ENCODE measurements around the gene MCRIP1. TPM values are rescaled to one million over a fixed set of nuclear protein-coding genes. Genes with fewer than 3 reads are reported as not detected.

MCRIP1 gene
- total and polyA plus RNA-seq, 9 of the 15 experiments (the other 6 are each of a cell fraction or from before 2014, with no cell fraction given), result 0.39 to 35.8 (median 9.7) TPM

DNA sequence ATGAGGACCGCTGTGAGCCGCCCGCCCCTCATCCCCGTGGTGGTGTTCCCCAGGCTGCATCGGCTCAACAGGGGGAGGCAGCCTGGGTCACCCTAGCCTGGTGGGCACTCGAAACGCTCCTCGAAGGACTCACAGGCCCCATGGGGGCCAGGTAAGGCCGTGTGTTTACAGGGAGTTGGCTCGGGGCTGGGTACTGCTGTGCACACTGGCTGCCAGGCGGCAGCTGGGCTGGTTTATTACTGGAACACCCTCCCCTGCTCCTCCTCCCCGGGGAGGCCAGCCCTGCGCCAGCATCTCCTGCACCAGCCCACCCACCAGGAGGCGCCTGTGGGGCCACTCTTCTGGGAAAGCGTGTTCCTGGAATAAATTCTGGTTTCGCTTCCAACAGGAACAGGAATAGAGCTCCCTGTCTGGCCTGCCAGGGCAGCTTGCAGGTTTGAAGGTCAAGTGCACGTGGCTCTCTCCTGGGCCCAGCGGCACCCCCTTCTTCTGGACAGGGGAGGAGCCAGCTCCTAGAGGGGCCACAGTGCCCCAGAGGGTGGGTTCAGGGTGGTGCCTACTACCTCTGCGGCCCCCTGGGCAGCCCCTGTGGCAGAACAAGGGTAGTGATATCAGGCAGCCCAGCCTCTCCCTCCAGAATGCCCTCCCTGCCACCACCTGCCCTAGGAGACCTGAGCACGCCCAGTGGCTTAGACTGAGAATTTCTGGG lies 11.3 kb downstream of the MCRIP1 start (continued):
- TF ChIP-seq, protein P1, sequence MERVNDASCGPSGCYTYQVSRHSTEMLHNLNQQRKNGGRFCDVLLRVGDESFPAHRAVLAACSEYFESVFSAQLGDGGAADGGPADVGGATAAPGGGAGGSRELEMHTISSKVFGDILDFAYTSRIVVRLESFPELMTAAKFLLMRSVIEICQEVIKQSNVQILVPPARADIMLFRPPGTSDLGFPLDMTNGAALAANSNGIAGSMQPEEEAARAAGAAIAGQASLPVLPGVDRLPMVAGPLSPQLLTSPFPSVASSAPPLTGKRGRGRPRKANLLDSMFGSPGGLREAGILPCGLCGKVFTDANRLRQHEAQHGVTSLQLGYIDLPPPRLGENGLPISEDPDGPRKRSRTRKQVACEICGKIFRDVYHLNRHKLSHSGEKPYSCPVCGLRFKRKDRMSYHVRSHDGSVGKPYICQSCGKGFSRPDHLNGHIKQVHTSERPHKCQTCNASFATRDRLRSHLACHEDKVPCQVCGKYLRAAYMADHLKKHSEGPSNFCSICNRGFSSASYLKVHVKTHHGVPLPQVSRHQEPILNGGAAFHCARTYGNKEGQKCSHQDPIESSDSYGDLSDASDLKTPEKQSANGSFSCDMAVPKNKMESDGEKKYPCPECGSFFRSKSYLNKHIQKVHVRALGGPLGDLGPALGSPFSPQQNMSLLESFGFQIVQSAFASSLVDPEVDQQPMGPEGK (CRISPR knock-in tag; IDR thresholded peaks at IDR 0.05; ENCODE audit: borderline replicate concordance), result no peak
- TF ChIP-seq, protein P2, sequence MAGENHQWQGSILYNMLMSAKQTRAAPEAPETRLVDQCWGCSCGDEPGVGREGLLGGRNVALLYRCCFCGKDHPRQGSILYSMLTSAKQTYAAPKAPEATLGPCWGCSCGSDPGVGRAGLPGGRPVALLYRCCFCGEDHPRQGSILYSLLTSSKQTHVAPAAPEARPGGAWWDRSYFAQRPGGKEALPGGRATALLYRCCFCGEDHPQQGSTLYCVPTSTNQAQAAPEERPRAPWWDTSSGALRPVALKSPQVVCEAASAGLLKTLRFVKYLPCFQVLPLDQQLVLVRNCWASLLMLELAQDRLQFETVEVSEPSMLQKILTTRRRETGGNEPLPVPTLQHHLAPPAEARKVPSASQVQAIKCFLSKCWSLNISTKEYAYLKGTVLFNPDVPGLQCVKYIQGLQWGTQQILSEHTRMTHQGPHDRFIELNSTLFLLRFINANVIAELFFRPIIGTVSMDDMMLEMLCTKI (IDR thresholded peaks at IDR 0.05; ENCODE audit: partially characterized antibody), result no peak
- peak; percentile 55; the same call in 1 of the 2 replicates for TF ChIP-seq JUND (IDR thresholded peaks at IDR 0.05; ENCODE audit: borderline replicate concordance, low read depth, low read length)
- peak; percentile 63; the same call in 1 of the 3 replicates for TF ChIP-seq JUND (tag; IDR thresholded peaks at IDR 0.05; ENCODE audit: borderline replicate concordance, low read depth, low read length)
- no peak for TF ChIP-seq ZNF239 (CRISPR knock-in tag; IDR thresholded peaks at IDR 0.05)
- no peak for TF ChIP-seq RBM17 (IDR thresholded peaks at IDR 0.05; ENCODE audit: borderline replicate concordance, low read depth, low read length)
- TF ChIP-seq, protein P3, sequence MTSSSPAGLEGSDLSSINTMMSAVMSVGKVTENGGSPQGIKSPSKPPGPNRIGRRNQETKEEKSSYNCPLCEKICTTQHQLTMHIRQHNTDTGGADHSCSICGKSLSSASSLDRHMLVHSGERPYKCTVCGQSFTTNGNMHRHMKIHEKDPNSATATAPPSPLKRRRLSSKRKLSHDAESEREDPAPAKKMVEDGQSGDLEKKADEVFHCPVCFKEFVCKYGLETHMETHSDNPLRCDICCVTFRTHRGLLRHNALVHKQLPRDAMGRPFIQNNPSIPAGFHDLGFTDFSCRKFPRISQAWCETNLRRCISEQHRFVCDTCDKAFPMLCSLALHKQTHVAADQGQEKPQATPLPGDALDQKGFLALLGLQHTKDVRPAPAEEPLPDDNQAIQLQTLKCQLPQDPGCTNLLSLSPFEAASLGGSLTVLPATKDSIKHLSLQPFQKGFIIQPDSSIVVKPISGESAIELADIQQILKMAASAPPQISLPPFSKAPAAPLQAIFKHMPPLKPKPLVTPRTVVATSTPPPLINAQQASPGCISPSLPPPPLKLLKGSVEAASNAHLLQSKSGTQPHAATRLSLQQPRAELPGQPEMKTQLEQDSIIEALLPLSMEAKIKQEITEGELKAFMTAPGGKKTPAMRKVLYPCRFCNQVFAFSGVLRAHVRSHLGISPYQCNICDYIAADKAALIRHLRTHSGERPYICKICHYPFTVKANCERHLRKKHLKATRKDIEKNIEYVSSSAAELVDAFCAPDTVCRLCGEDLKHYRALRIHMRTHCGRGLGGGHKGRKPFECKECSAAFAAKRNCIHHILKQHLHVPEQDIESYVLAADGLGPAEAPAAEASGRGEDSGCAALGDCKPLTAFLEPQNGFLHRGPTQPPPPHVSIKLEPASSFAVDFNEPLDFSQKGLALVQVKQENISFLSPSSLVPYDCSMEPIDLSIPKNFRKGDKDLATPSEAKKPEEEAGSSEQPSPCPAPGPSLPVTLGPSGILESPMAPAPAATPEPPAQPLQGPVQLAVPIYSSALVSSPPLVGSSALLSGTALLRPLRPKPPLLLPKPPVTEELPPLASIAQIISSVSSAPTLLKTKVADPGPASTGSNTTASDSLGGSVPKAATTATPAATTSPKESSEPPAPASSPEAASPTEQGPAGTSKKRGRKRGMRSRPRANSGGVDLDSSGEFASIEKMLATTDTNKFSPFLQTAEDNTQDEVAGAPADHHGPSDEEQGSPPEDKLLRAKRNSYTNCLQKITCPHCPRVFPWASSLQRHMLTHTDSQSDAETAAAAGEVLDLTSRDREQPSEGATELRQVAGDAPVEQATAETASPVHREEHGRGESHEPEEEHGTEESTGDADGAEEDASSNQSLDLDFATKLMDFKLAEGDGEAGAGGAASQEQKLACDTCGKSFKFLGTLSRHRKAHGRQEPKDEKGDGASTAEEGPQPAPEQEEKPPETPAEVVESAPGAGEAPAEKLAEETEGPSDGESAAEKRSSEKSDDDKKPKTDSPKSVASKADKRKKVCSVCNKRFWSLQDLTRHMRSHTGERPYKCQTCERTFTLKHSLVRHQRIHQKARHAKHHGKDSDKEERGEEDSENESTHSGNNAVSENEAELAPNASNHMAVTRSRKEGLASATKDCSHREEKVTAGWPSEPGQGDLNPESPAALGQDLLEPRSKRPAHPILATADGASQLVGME (CRISPR knock-in tag; IDR thresholded peaks at IDR 0.05), result no peak; the same call in 1 of the 2 replicates
- TF ChIP-seq ARID2 (IDR thresholded peaks at IDR 0.05), result no peak
- TF ChIP-seq TARDBP (IDR thresholded peaks at IDR 0.05), result no peak
- TF ChIP-seq ZEB2 (IDR thresholded peaks at IDR 0.05), result no peak
- TF ChIP-seq E2F3 (CRISPR knock-in tag; IDR thresholded peaks at IDR 0.05), result no peak
- TF ChIP-seq, protein P4, sequence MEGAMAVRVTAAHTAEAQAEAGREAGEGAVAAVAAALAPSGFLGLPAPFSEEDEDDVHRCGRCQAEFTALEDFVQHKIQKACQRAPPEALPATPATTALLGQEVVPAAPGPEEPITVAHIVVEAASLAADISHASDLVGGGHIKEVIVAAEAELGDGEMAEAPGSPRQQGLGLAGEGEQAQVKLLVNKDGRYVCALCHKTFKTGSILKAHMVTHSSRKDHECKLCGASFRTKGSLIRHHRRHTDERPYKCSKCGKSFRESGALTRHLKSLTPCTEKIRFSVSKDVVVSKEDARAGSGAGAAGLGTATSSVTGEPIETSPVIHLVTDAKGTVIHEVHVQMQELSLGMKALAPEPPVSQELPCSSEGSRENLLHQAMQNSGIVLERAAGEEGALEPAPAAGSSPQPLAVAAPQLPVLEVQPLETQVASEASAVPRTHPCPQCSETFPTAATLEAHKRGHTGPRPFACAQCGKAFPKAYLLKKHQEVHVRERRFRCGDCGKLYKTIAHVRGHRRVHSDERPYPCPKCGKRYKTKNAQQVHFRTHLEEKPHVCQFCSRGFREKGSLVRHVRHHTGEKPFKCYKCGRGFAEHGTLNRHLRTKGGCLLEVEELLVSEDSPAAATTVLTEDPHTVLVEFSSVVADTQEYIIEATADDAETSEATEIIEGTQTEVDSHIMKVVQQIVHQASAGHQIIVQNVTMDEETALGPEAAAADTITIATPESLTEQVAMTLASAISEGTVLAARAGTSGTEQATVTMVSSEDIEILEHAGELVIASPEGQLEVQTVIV (CRISPR knock-in tag; IDR thresholded peaks at IDR 0.05; ENCODE audit: borderline replicate concordance), result no peak
- TF ChIP-seq ELF2 (CRISPR knock-in tag; IDR thresholded peaks at IDR 0.05), result no peak
- no peak for TF ChIP-seq ADNP (tag; IDR thresholded peaks at IDR 0.05)
- no peak for TF ChIP-seq KAT8 (IDR thresholded peaks at IDR 0.05; ENCODE audit: low read depth)

Data from K562 (cell line).